ENCODE data around the gene TSEN15.

GRCh38 chr1:184080309-184080708 is 28.8 kb downstream of the TSEN15 start:
- no peak for TF ChIP-seq CTCF (conservative IDR thresholded peaks at IDR 0.05; ENCODE audit: low read depth in 2 of 2)
- no peak for TF ChIP-seq EZH2 (IDR thresholded peaks at IDR 0.05; ENCODE audit: low read depth, unreplicated experiment)
- TF ChIP-seq POLR2AphosphoS5 (IDR thresholded peaks at IDR 0.05; ENCODE audit: low read depth) = no peak
- no peak for TF ChIP-seq ETS1 (IDR thresholded peaks at IDR 0.05)
- TF ChIP-seq REST (IDR thresholded peaks at IDR 0.05; ENCODE audit: unreplicated experiment) = no peak
- TF ChIP-seq EZH2phosphoT487 (IDR thresholded peaks at IDR 0.05; ENCODE audit: unreplicated experiment) = no peak
- no peak for TF ChIP-seq ZNF331 (CRISPR knock-in tag; IDR thresholded peaks at IDR 0.05; ENCODE audit: low read depth)

Measured in GM23338 (cell line).